ENCODE measurements around the gene AFAP1L2.

The AFAP1L2 gene

DNA sequence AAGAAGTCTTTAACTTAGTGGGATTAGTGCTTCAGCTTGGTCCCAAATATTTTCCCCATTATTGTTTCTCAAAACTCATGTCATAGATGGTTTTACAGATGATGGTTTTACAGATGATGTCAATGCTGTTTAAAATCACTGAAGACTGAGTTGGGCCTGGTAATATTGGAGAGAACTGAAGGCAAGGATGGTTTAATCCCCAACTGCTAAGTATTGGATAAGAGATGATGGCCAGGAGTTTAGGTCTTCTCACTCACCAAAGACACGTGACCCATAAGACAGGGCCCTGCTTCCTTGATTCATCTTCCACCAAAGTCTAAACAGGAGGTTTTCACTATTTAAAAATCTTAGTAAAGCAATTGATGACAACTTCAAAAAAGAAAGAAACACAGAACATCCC is 108.9 kb downstream of the AFAP1L2 start:
- DNase-seq (ENCODE audit: low read depth in 2 of 2, low spot score in 1 of 2), result no peak

DNA sequence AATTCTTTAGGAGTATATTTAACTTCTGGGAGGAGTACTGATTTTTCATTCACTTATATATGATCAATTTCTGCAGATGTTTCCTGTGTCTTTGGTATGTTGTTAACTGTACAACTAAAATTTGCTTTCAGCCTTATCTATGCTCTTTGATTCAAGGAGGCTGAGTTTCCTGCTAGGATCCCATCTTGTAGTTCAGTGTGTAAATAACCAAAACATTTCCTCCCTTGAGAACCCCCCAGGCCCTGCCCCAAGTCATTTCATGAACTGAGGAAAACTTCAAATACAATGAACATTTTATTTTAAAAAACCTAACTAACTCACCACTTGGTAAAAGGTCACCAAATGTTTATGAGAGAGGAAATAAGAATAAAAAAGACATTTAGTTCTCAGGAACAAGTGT is 109.8 kb downstream of the AFAP1L2 start:
- DNase-seq (ENCODE audit: low read depth in 2 of 2, low spot score in 1 of 2), result no peak

DNA sequence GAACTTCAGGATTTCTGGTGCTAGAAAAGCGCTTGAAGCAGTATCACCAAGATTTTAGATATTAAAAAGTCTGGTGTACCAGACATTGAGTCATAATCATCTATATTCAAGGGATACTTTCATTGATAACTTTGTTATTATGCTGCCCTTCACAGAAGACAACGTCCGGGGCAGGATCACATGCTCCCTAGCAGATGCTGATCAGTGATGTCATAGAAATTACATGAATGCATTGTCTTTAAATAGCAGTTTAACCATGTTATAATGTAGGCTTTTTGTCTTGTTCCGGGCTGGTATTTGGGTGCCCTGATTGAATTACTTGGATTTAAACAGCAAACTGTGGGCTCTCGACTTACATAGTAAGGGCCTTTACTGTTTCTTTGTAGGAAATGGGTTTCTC is 111.2 kb downstream of the AFAP1L2 start:
- DNase-seq (ENCODE audit: low read depth in 2 of 2, low spot score in 1 of 2), result no peak

DNA sequence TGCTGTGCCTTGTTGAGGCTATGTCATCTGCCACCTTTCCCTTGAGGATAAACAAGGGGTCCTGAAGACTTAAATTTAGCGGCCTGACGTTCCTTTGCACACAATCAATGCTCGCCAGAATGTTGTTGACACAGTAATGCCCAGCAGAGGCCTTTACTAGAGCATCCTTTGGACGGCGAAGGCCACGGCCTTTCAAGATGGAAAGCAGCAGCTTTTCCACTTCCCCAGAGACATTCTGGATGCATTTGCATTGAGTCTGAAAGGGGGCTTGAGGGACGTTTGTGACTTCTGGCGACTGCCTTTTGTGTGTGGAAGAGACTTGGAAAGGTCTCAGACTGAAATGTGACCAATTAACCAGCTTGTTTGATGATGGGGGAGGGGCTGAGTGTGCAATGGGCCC is 112.8 kb downstream of the AFAP1L2 start:
- DNase-seq (ENCODE audit: low read depth in 2 of 2, low spot score in 1 of 2), result no peak

DNA sequence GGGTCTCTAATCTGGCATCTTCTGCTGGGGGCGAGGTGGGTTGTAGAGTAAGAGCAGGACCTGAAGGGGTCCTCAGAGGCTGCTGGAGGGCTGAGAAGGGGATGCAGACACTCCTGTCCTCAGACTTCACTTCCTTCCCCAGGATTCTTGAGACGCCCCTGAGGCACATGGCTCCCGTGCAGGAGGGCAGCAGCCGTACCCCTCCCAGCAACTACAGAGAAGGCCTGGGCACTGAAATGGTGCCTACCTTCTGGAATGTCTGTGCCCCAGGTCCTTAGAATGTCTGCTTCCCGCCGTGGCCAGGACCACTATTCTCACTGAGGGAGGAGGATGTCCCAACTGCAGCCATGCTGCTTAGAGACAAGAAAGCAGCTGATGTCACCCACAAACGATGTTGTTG is 113.2 kb downstream of the AFAP1L2 start:
- DNase-seq (ENCODE audit: low read depth in 2 of 2, low spot score in 1 of 2), result no peak

DNA sequence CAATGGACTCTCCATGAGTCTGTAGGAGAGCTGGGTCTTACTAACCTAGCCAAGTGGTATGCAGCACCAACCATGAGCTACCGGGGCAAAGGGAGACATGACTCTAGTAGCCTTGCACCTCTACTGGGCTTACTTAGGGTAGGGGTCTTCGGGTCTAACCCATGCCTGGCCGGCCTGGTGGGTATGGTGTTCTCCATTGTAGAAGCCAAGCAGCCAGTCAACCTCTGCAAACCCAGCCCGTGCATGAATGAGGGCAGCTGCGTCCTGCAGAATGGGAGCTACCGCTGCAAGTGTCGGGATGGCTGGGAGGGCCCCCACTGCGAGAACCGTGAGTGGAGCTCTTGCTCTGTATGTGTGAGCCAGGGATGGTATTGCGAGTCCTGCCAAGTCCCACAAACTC is 114.3 kb downstream of the AFAP1L2 start:
- DNase-seq (ENCODE audit: low read depth in 2 of 2, low spot score in 1 of 2), result no peak

DNA sequence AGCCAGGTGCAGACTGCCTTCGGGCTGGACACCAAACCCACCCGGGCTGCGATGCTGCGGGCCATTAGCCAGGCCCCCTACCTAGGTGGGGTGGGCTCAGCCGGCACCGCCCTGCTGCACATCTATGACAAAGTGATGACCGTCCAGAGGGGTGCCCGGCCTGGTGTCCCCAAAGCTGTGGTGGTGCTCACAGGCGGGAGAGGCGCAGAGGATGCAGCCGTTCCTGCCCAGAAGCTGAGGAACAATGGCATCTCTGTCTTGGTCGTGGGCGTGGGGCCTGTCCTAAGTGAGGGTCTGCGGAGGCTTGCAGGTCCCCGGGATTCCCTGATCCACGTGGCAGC is 115.2 kb downstream of the AFAP1L2 start:
- no peak for DNase-seq (ENCODE audit: low read depth in 2 of 2, low spot score in 1 of 2)

DNA sequence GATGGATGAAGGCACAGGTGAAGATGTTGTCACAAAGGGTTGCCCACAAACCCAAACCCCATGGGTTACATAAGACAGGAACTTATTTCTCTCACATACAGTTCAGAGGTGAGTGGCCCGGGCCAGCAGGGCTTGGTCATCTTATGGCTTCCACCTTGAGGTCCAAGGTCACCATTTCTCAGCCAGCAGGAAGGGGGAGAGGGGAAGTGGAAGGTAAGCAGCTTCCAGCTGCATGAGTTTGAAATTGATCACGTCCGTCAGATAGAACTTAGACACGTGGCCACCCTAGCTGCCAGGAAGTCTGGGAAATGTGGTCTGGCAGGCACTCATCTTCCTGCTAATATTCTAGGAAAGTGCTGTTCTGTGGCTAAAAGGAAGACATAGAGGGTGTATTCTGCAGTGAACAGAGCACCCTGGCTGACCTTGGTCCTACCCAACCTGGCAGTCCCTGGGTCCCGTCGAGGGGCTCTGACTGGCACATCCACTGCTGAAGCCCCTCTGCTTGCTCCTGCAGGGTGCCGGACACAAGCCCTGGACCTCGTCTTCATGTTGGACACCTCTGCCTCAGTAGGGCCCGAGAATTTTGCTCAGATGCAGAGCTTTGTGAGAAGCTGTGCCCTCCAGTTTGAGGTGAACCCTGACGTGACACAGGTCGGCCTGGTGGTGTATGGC is 115.7 kb downstream of the AFAP1L2 start:
- DNase-seq (ENCODE audit: low read depth in 2 of 2, low spot score in 1 of 2), result no peak

DNA sequence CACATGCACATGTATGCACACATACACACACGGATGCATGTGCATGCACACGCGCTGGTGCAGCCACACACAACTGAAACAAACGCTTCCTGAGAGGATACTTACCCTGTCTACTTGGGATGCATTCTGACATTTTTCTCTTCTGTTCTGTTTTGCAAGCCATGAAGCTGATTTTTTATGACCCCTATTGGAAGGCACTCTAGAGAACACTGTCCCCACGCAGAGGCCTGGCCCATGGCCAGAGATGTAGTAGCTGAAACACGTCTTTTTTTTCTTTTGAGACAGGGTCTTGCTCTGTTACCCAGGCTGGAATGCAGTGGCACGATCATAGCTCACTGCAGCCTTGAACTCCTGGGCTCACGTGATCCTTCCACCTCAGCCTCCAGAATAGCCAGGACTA is 117.4 kb downstream of the AFAP1L2 start:
- no peak for DNase-seq (ENCODE audit: low read depth in 2 of 2, low spot score in 1 of 2)

DNA sequence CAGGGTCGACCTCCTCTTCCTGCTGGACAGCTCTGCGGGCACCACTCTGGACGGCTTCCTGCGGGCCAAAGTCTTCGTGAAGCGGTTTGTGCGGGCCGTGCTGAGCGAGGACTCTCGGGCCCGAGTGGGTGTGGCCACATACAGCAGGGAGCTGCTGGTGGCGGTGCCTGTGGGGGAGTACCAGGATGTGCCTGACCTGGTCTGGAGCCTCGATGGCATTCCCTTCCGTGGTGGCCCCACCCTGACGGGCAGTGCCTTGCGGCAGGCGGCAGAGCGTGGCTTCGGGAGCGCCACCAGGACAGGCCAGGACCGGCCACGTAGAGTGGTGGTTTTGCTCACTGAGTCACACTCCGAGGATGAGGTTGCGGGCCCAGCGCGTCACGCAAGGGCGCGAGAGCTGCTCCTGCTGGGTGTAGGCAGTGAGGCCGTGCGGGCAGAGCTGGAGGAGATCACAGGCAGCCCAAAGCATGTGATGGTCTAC is 118.3 kb downstream of the AFAP1L2 start:
- no peak for DNase-seq (ENCODE audit: low read depth in 2 of 2, low spot score in 1 of 2)

DNA sequence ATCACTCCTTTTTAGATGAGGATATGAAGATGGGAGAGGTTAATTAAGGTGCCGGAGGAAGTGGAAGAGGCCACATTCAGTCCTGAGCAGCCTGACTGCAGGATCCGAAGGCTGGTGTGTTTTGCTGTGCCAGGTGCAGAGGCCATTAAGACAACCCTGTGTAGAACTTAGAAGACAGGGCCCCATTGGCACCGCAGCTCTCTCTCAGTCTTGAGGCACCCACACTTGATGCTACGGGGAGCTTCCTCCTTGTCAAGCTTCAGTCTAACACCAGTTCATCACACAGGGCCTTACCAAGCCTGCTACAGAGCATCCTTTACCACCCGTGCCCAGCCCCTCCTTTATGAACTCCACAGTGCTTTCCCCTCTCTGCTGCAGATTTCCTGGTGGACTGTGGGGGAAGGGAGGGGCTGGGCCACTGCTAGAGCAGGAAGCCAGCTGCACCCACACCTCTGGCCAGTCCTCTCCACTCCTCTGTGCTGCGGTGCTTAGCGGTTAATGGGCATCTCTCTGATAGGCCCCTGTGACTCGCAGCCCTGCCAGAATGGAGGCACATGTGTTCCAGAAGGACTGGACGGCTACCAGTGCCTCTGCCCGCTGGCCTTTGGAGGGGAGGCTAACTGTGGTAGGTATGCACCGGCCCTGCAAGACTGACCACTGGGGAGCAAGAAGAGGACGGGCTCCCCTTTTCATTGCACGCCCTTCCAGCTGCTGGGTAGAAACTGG is 119.8 kb downstream of the AFAP1L2 start:
- no peak for DNase-seq (ENCODE audit: low read depth in 2 of 2, low spot score in 1 of 2)

DNA sequence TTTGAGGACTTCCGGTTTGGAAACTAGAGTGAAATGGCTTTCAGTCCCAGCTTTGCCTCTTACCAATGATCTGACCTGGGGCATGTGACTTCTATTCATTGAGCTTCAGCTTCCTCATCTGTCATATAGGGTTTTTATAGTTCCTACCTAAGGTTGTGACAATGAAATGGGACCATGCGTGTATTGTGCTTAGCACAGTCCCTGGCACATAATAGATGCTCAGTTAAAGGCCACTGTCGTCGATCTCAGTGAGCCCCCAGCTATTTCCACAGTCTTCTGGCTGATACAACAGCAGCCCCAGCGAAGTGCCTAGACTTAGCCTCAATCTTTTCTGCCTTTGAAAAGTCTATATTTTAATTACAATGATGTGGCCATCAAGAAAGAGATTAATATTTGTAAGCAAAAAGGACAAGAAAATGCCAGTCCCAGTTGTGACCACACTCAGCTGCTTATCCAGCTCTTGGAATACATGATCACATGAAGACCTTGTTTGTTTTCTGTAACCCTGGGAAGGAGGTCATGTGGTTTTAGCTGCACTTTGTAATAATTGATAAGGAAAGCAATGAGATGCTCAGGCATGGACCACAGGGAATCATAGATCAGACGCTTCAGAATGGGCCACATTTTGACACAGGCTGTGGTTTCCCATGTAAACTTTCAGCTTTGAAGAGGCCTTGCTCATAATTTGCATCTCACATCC is 120.6 kb downstream of the AFAP1L2 start:
- no peak for DNase-seq (ENCODE audit: low read depth in 2 of 2, low spot score in 1 of 2)

DNA sequence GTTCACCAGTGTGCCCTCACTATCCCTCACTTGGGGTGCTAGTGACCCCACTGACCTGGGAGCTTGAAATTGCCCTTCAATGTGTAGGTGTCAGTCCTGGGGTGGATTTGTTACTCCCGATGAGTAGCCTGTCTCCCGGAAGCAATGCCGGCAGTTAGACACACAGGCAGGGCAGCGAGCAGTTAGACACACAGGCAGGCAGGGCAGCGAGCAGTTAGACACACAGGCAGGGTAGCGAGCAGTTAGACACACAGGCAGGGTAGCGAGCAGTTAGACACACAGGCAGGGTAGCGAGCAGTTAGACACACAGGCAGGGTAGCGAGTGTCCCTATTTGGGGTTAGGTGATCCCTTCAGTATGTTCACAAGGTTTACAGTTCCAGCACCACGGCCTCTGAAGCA is 121.2 kb downstream of the AFAP1L2 start:
- no peak for DNase-seq (ENCODE audit: low read depth in 2 of 2, low spot score in 1 of 2)

DNA sequence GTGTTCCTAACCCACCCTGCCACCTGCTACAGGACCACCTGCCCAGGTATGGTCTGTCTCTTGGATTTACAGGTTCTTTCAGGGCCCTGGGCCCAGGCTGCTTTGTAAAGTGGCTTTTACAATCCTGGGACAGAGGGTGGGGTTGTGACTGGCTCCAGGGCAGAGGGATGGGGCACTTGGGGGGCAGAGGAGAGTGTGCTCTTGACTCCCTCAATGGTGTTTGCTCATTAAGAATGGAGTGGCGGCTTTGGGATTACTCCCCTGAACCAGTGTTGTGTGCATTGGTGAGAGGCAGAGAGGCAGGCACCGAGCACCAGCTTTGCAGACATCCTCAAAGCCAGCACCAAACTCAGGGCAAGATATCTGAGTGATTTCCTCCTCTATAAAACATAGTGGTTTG is 121.8 kb downstream of the AFAP1L2 start:
- DNase-seq (ENCODE audit: low read depth in 2 of 2, low spot score in 1 of 2), result no peak

DNA sequence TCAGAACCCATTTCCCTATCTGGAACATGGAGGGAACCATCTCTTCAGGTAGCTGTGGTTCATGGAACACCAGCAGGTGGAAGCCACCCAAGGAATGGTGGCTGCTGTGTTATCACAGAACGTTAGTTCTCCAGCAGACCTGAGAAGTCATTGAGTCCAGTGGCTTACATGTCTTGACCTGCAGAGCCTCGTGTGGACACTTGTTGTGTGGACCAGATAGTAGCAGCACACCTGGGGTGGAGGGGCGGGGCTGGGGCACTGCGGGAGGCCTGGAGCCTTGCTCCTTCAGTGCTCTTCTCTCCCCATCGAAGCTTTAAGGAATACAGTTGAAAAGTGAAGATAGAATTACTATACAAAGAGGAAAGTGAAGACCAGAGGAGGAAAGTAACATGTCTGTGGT is 122.8 kb downstream of the AFAP1L2 start:
- no peak for DNase-seq (ENCODE audit: low read depth in 2 of 2, low spot score in 1 of 2)

DNA sequence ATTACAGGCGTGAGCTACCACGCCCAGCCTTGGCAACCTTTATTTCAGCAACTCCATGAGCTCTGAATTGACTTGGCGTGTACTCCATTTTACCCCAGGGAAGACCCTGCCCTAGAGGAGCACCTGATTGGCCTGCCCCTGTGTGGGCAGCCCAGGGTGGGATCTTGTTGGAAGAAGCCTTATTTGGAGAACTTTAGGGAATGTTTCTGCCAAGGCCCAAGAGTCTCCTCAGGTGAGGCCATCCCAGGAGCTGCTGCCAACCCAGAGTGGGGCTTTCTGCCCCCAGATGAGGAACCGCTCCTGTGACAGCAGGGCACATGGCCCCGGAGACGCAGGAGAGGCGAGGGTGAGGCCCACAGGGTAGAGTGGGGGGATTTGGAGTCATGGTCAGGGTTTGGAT is 123.3 kb downstream of the AFAP1L2 start:
- no peak for DNase-seq (ENCODE audit: low read depth in 2 of 2, low spot score in 1 of 2)

DNA sequence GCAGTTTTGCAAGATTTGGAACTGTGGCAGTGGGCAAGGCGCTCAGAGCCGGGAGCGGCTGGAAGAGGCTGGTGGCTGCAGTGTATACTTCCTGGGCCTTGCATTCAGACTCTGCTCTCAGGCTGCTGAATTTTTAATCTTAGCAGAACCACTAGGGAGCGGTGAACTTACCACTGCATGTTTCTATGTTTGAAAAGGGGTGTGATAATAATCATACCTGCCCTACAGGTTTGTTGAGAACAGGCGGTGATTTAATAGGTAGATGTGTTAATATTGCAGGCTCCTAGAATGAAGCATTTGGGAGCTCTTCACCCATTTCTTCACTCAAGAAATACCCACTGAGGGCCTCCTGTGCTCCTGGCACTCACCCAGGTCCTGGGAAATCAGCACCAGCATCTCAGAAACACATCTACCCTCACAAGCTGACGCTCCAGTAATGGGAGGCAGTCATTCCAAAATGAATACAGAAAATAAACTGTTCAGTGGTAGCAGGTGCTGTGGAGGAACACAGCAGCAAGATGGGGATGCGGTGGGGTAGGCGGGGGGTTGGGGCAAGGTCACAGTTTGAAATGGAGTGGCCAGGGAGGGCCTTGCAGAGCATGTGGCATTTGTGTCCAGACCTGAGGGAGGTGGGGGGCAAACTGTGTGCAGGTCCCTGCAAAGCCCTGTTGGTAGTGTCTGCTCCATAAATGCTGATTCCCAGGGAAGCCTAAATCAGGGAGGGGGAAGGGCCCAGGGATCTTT is 124.2 kb downstream of the AFAP1L2 start:
- DNase-seq (ENCODE audit: low read depth in 2 of 2, low spot score in 1 of 2), result no peak

DNA sequence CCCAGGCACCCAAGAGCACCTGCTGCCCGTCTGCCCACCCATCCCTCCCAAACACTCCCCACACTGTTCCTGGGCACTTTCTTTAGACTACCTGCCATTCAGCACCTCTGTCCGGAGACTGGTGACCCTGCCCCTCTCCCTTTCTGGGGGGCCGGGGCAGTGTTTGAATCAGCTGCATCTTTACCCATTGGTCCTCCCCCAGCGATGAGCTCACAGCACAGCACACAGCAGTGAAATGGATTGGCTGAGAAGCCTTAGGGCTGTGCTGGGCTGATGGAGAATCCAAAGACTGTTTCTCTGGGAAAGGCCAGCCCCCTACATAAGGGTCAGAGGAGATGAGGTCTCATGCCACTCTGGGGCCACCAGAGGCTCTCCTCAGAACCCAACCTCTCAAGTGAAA is 125.0 kb downstream of the AFAP1L2 start:
- no peak for DNase-seq (ENCODE audit: low read depth in 2 of 2, low spot score in 1 of 2)

DNA sequence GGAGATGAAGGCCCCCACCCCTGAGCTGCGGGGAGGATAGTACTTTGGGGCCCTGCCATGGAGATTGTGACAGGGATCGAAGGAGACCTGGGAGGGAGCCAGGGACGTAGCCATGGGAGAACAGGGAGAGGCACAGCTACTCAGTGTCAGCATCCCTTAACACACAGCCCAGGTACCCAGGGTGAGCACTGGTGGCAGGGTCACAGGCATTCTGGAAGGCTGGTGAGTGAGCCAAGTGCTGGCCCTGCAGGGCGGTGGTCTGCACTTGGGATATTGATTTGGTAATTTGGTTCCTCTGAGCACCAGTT is 125.5 kb downstream of the AFAP1L2 start:
- DNase-seq (ENCODE audit: low read depth in 2 of 2, low spot score in 1 of 2), result no peak

DNA sequence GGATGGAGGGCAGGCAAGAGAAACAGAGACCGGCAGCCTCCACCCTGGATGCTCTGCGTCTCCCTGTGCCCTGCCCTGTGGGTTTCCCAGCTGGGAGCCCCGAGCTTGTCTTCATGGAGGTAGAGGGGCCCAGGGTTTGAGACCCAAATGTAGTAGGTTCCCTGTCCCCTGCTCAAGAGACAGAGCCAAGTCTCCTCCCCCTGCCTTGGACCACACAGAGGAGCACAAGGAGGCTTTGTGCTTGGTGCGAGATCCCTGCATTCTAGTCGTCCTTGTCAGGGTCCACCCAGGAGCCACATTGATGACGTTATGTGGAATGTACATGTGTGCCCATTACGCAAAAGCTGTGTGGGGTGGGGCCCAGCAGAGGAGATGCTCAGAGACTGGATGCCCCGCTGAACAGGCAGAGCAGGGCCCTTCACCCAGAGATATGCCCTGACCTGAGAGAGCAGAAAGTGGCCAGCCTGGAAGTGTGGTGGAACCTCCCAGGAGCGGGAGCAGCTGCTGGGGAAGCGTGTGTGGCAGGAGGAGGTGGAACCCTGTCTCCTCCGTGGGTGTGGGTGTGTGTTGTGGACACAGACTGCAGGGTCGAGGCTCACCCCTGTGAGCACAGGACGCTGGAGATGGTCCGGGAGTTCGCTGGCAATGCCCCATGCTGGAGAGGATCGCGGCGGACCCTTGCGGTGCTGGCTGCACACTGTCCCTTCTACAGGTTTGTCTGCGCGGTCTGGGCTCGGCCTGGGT is 126.0 kb downstream of the AFAP1L2 start:
- DNase-seq (ENCODE audit: low read depth in 2 of 2, low spot score in 1 of 2), result no peak

DNA sequence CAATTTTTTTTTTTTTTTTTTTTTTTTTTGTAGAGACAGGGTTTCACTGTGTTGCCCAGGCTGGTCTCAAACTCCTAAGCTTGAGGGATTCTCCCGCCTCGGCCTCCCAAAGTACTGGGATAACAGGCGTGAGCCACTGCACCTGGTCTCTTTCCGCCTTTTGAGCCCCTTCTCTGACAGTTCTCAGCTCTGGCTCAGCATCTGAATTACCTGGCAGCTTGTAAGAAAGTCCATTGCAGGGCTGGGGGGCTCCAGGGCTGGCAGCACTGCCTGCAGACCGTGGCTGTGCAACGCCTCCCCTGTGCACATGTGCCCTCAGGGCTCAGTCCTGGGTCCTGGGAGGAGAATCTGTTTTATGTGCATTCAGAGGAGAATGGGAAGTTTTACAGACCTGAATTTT is 127.6 kb downstream of the AFAP1L2 start:
- DNase-seq (ENCODE audit: low read depth in 2 of 2, low spot score in 1 of 2), result no peak

Measured in stimulated activated CD8-positive, alpha-beta memory T cell treated with anti-CD3 and anti-CD28 coated beads, Interleukin-4, amount 100 ng/mL, for 1 hour (primary cell).